Posterior vena cava (tissue), 2 donors: Measurements from ENCODE around the gene C1orf74. TPM values are rescaled to one million over a fixed set of nuclear protein-coding genes. Genes with fewer than 3 reads are reported as not detected.

Source experiments
- DNase-seq: peaks from one replicate; pipeline ENCODE4 v3.0.0-alpha.2; 2020; ENCODE audit warnings: low spot score
- intact Hi-C, 2 donors: fragments of 100-400 bp; cut with DNase I; formaldehyde crosslinking; loops; one replicate each; pipeline versions ENCODE4 v1.14.1 to v1.14.2; 2022 to 2023
- long read RNA-seq, 2 donors: library from polyadenylated mRNA; unstranded; transcript quantifications; one replicate each; pipeline ENCODE4 v2.0.0, GENCODE V29; 2020 to 2021
- total RNA-seq, 2 donors: library from RNA; stranded (reverse); fragmentation: NEBNext Ultra II Directional; extraction: Animal tissue kit (Norgen Biotek cat#: 25700); gene quantifications; one replicate each; pipeline ENCODE4 v1.2.1, GENCODE V29; 2021
- donor health status: DM: yes; HTN: yes; CAD: no.
- donor health status: DM: yes; HTN: yes; CAD: no.

C1orf74 gene
- 1 to 10 TPM; 1.1 to 1.3 TPM for total RNA-seq
- long read RNA-seq, donor 1: 0 reads
- long read RNA-seq, donor 2, full-length matches to known transcripts: 3 of 3 reads
- long read RNA-seq, donor 2, partial matches to known transcripts: 0 of 3 reads
- long read RNA-seq, donor 2, other reads (novel, unspliced or antisense): 0 of 3 reads

GRCh38 chr1:209784265-209785169, at the start of gene C1orf74:
C1orf74 (minus strand) TSS chr1:209784559; CDS start chr1:209783634, 925 bp downstream.
- intact Hi-C loops: loop anchor here in 1 of 2 donors (5.0 kb wide), 1 partner anchor 1833 kb away; no protein-coding TSS in a partner anchor
- DNase-seq: peak; percentile 100

GRCh38 chr1:209831615-209832014, 47.3 kb upstream of the C1orf74 start:
- DNase-seq: no peak
- intact Hi-C loops: no loop called here

GRCh38 chr1:209830722-209831121, 46.4 kb upstream of the C1orf74 start:
- no peak for DNase-seq
- intact Hi-C loops: no loop called here

- DNase-seq: no peak
- intact Hi-C loops: loop anchor here in 1 of 2 donors (10.0 kb wide), 1 partner anchor 965 kb away; no protein-coding TSS in a partner anchor
Observed at GRCh38 chr1:209829716-209830115, 45.4 kb upstream of the C1orf74 start.

- peak; percentile 98 for DNase-seq
- intact Hi-C loops: loop anchor here in 1 of 2 donors (10.0 kb wide), 1 partner anchor 963 kb away; no protein-coding TSS in a partner anchor
Observed at GRCh38 chr1:209827384-209828262, 43.3 kb upstream of the C1orf74 start, which contains the start of gene UTP25. UTP25 (plus strand) TSS chr1:209827972; CDS start chr1:209828064, 92 bp downstream.

- intact Hi-C loops: loop anchor here in 1 of 2 donors (10.0 kb wide), 1 partner anchor 961 kb away; no protein-coding TSS in a partner anchor
Observed at GRCh38 chr1:209825591-209826434, 41.5 kb upstream of the C1orf74 start.

GRCh38 chr1:209823143-209824041, 39.0 kb upstream of the C1orf74 start:
- DNase-seq: no peak
- intact Hi-C loops: loop anchor here in 1 of 2 donors (10.0 kb wide), 1 partner anchor 959 kb away; no protein-coding TSS in a partner anchor

More at GRCh38 chr1:209825591-209826434, 41.5 kb upstream of the C1orf74 start:
- no peak for DNase-seq

GRCh38 chr1:209822706-209823105, 38.3 kb upstream of the C1orf74 start:
- DNase-seq: no peak
- intact Hi-C loops: loop anchor here in 1 of 2 donors (10.0 kb wide), 1 partner anchor 958 kb away; no protein-coding TSS in a partner anchor

GRCh38 chr1:209820986-209821385, 36.6 kb upstream of the C1orf74 start:
- intact Hi-C loops: loop anchor here in 1 of 2 donors (10.0 kb wide), 1 partner anchor 956 kb away; no protein-coding TSS in a partner anchor

GRCh38 chr1:209819058-209819457, 34.7 kb upstream of the C1orf74 start:
- DNase-seq: no peak
- intact Hi-C loops: no loop called here

More at GRCh38 chr1:209820986-209821385, 36.6 kb upstream of the C1orf74 start:
- DNase-seq: no peak

- intact Hi-C loops: no loop called here
- no peak for DNase-seq
Observed at GRCh38 chr1:209817691-209818090, 33.3 kb upstream of the C1orf74 start.

GRCh38 chr1:209816923-209817322, 32.6 kb upstream of the C1orf74 start:
- intact Hi-C loops: no loop called here
- no peak for DNase-seq

GRCh38 chr1:209815931-209816341, 31.6 kb upstream of the C1orf74 start:
- no peak for DNase-seq
- intact Hi-C loops: no loop called here

- intact Hi-C loops: no loop called here
- DNase-seq: no peak
Observed at GRCh38 chr1:209815490-209815889, 31.1 kb upstream of the C1orf74 start.

GRCh38 chr1:209813902-209814301, 29.5 kb upstream of the C1orf74 start:
- intact Hi-C loops: no loop called here
- no peak for DNase-seq

- intact Hi-C loops: no loop called here
- no peak for DNase-seq
Observed at GRCh38 chr1:209810783-209811182, 26.4 kb upstream of the C1orf74 start.

GRCh38 chr1:209809611-209810010, 25.3 kb upstream of the C1orf74 start:
- intact Hi-C loops: no loop called here
- DNase-seq: no peak
